Stomach (tissue), 4 donors: ENCODE measurements around the gene CTIF.

ENCODE experiments used
- CTCF ChIP-seq, 7 experiments: fragments of 450-650 bp in 4 of 7; fragments of 200-600 bp in 3 of 7; sonication (generic) in 3 of 7; IDR thresholded peaks; one replicate each; pipeline ENCODE4 v1.5.1; 2016 to 2019; ENCODE audit warnings: antibody characterized with exemption in 7 of 7, control low read depth in 2 of 7, mild to moderate bottlenecking in 1 of 7
- EP300 ChIP-seq: sonication (generic); formaldehyde crosslinking; IDR thresholded peaks from one replicate; pipeline ENCODE4 v1.6.1; 2017; ENCODE audit warnings: antibody characterized with exemption
- POLR2A ChIP-seq, 4 donors: fragments of 450-650 bp; IDR thresholded peaks; one replicate each; pipeline ENCODE4 v1.6.1; 2016; ENCODE audit warnings: antibody characterized with exemption in 4 of 4, control low read depth in 2 of 4, mild to moderate bottlenecking in 1 of 4, moderate library complexity in 1 of 4

GRCh38 chr18:48612917-48613316 is 74.1 kb downstream of the CTIF start:
- no peak for TF ChIP-seq POLR2A (IDR thresholded peaks at IDR 0.05)
- TF ChIP-seq EP300 = no peak
- TF ChIP-seq CTCF (IDR thresholded peaks at IDR 0.05) = no peak
